HG03575 (cell line): ENCODE data around the gene CHST2.

Experiments used
- ATAC-seq: cut with Tn5 transposase; IDR thresholded peaks from one replicate; pipeline ENCODE4 v1.9.1; 2021; ENCODE audit not compliant: unreplicated experiment, insufficient number of reproducible peaks, low FRiP score; ENCODE audit errors: extremely low read depth

CHST2 gene

DNA sequence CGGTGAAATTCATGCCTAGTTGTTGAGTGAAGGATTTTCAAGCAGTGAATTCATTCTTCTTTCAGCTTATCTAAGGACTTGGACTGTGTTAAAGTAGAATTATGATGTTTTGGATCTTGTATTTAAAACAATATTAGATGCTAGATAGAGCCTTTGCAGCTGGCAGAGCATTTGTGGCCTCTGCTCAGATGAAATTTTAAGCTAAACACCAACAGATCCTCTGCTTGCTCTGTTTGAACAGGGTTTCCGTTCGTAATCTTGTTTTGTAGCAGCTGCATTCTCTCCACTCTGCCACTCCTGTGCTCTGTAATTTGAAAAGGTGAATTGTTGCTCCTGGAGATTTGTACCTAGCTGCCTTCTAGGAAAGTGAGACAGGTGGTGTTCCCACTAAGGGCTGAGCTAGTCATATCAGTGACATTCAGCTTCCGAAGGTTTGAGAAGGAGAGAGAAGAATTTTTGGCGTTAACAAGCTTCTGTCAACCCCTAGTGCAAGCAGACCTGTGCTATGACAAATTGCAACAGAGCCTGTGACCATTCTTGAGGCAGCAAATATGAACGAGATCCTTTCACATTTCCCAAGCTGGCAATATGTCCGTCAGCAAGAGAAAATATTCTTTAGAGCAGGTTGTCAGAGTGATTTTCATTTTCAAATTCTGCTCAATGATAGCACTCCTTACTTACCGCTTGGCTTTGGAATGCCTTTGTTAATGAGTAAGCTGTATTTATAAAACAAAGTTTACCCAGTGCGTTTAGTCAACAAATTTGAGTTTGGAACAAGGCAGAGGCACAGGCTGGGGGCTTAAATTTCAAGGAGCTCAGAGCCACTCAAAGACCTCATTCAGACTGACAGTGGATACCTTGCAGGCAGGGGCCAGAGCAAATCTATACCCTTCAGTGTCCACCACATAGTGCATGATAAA lies 5.3 kb downstream of the CHST2 start:
- ATAC-seq = no peak

DNA sequence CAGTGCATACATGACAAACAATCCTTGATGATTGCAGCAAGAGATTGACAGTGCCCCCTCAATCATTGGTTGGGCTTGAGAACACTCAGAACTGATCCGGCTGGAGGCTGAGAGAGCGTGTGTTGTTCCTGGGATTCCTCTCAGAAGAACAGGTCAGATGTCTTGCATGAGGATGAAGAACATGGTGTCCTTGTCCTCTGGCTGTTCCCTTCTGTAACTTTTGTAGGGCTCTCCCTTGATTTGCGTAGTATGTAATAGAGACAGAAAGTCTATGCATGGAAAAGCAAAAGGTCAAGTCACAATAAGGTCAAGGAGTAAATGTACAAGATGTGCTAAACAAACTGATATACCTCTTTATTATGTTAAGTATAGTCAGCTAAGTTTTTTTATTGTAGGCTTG lies 8.2 kb downstream of the CHST2 start:
- no peak for ATAC-seq

DNA sequence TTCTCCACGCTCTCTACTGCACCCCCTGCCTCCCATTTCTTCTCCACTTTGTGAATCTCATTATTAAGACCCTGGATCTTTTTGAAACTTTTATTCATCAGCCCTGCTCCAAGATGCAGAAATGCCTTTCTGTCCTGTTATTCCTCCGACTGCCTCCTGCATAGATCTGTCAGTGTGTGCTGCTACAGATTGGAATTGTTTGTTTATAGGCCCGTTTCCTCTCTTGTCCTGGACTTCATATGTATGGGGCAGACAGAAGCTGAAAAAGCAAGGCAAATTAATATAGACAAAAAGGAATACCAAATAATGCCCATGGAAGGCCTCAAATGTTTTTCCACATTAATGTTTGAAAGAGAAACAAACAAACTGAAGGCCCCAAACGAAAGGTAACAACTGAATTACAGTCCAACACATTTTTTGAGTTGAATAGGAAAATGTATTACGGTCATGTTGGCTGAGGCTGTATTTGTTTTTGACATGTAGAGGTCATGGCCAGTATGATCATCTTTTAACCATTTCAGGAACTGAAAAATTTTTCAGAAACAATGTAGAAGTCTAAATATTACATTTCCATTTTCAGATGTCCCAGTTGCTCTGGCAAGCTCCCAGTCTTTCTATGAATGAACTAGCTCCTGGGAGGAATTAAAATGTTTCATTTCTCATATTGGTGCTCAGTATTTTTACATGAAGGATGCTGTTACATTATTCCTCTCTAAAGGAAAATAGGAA lies 8.8 kb downstream of the CHST2 start:
- ATAC-seq = no peak

DNA sequence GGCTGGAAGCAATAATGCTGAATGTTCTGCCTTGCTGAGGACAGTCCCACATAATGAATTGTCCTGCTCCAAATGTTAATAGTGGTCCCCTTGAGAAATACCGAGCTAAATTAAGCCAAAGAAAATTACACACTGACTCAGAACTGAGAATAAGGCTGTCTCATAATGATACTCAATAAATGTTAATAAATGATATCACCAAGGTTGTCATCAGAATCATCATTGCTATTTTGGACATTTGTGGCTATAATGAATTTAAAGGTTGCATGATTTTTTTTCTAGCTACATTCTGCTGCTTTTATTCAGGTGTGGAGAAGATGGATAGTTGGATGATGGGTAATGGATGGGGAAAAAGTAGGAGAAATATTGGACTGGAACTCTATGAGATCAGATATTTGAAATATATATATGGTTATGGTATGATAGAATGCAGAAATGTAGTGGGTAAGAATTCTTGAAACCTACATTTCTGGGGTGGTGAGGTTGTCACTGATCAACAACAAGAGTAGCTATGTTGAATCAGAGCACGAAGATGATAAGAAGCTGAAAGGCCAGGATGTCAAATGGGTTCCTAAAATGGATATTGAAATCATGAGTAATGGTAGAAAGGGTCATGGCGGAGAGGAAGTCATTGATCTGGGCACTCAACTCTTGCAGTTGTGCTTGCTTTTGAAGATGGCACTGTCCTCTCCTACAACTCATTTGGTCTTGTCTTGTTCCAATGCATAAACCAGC lies 12.8 kb downstream of the CHST2 start:
- no peak for ATAC-seq

DNA sequence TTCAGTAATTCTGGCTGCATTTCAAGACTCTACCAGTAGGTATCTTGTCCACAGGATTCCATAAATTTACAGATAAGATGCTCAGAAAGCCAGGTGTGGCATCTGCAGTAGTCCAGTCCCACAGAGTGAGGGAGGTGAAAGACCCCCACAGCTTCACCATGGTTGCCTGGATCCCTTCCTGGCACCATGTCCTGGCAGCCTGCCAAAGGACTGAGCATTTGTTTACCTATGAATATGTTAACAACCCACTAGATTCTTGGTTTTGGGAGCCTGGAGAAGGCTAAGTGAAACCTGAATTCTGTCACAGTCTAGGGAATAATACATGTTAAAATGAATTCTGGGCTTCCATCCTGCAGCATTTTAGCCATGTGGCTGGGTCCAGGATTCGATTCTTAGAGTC lies 14.9 kb downstream of the CHST2 start:
- no peak for ATAC-seq

DNA sequence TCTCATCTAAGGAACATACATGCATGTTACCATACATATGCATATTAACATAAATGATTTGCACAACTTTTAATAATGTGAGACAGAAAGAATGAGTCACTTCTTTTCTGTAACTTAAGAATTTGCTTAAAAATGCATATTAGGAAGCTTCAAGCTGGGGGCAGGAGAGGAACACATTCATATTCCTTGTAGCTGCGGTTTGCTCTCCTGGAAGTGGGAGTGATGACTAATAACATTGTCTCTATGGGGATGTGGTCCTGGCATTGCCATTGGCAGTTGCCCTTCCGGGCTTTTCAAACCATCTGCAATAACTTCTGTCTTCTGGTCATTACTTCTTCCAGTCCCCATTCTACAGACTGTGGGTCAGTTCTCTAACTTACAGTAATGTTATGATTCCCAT lies 15.6 kb downstream of the CHST2 start:
- ATAC-seq = no peak

DNA sequence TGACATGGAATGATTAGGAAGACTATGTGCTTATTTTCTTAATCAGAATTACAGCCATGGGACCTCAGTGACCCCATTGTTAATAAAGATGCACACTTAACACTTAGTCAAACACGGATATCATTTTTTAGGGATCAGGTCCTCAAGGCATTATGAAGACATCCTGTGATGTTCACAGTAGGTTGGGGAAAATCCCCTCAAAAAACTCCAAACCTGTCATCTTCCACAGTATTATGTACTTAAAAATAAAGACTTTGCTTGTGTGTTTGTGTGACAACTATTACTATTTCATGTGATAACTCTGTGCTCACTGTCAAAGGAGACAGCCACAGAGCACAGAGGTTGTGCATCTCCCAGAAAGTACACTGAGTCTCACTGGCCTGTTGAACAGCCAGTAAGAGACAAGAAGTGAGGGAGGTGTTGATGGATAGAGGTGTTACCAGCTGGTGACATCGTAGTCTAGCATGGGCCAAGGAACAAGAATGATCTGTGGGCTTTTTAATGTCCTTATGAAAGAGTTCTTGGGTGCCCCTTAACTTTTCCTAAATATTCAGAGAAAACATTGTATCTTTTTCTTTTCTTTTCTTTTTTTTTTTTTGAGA lies 18.0 kb downstream of the CHST2 start:
- no peak for ATAC-seq

DNA sequence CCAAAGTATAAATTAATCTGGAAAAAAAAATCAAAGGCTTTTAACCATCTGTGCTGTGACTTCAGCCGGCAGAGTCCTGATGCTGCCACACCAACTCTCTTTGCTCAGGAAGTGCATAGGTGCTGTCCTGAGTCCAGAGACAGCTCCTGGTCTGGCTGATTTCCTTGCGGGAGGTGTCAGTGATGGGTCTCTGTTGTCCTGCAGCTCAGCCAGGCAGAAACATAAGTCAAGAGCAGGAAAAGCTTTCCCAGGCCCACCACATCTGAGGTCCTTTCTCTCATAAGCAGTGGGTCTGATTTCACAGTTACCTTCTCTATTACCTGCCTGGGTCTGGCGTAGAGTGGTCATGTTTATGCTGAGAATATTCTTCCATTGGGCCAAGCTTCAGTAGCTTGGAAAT lies 19.4 kb downstream of the CHST2 start:
- no peak for ATAC-seq

DNA sequence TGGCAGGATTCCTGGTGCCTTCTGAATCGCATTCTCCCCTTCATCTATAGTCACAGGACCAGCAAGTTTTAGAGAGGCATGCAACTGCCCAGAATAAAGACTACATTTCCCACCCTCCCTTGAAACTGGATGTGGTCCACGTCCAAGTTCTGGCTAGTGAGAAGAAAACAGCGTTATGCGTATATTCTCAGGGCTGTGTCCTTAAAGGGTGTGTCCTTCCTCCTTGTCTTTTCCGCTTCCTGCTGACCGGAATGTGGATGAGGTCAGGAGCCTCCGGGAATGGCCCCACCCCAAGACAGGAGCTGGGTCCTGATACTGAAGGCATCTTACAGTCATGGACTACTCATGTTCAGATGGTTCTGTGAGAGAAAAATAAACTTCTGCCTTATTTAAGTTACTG lies 20.2 kb downstream of the CHST2 start:
- ATAC-seq = no peak

DNA sequence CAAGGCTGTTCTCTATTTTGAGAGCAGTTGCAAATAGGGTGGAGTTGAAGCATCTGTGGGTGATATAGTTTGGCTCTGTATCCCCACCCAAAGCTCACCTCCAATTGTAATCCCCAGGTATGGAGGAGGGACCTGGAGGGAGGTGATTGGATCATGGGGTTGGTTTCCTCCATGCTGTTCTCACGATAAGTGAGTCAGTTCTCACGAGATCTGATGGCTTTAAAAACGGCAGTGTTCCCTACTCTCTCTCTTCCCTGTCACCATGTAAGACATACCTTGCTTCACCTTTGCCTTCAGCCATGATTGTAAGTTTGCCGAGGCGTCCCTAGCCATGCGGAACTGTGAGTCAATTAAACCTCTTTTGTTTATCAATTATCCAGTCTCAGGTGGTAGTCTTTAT lies 21.0 kb downstream of the CHST2 start:
- ATAC-seq = no peak

DNA sequence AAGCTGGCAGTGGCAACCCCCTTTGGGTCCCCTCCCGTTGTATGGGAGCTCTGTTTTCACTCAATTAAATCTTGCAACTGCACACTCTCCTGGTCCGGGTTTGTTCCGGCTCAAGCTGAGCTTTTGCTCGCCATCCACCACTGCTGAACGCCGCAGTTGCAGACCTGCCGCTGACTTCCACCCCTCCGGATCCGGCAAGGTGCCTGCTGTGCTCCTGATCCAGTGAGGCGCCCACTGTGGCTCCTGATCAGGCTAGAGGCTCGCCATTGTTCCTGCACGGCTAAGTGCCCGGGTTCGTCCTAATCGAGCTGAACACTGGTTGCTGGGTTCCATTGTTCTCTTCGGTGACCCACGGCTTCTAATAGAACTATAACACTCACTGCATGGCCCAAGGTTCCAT lies 22.8 kb downstream of the CHST2 start:
- ATAC-seq = no peak

DNA sequence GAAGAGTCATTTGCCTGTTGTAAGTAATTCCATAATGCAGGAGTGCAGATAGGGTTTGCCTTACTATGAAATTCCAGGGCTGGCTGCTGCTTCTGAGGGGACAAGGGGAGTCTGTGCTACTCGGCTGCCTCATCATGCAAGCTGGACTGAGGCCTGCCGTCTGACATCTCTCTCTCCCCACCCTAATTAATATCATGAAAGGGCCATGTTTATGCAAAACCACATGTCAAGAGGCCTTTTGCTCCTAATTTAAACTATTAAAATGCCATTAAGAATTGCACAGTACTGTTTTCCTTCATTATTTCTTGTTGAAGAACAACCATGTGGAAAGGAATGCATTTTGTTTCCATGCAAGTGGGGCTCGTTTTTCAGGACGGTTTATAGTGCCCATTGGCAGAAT lies 26.3 kb downstream of the CHST2 start:
- ATAC-seq = no peak

DNA sequence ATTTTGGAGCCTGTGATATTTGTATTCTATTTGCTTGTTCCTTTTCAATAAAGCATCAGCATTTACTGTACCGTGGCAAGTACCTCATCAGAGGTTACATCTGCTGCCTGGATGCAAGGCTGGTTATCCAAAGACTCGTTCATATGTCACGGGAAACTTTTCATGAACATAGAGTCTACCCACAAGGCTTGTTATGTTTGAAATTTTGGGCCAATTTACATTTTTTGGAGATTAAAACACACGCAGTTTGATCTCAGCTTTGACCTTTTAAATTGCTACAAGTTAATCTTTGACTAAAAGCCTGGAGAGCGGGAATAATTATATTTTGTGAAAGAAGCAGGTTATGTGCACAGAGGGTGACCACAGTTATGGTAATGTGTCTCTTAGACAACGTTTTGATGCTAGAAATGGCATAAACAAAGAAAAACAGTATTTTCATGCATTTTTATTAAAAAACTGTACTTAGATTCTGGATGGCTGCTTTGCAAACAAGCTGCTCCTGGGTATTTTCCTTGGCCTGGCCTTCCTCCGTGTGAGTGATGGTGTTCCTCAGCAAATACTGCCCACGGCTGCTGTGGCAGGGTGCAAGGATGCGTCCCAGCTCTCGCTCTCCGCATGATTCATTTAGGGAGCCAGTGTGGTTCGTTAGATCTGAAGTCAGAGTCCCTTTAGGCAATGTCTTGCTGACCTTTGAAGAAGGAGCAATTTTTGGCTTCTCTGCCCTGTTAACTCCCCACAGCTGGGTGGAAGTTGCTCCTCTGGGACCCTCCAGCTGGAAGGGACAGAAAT lies 27.1 kb downstream of the CHST2 start:
- no peak for ATAC-seq

DNA sequence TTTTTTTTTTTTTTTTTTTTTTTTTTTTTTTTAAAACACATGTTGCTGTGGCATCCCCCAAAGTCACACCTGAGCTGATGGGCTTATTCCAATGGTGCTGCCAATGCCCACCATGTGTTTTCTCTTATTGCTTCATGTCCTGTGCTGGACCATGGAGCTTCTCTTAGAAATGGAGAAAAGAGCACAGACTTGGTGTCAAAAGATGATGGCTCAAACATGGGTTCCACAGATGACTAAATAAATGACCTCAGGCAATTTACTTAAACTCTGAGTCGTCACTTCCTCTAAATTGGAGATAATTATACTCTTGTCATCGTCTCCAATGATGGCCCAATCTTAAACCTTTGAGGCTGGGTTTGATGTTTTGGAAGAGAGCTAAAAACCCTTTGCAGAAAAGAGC lies 28.1 kb downstream of the CHST2 start:
- ATAC-seq = no peak

DNA sequence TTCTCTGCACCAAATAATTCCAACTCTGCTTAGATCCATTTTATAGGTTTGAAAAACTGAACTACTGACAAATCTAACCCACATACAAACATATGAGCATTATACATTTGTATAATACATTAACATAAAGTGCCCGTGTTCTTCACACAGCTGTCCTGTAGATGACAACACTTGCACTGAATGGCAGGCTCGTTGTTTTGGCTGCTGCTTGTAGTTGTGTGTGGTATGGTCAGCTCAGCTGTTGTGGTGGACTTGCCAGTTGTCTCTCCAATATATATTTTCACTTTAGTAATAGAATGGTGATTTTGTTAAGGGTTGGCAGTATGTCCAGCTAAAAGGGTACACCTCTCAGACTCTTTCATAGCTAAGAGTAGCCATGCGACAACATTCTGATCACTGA lies 30.5 kb downstream of the CHST2 start:
- ATAC-seq = no peak

DNA sequence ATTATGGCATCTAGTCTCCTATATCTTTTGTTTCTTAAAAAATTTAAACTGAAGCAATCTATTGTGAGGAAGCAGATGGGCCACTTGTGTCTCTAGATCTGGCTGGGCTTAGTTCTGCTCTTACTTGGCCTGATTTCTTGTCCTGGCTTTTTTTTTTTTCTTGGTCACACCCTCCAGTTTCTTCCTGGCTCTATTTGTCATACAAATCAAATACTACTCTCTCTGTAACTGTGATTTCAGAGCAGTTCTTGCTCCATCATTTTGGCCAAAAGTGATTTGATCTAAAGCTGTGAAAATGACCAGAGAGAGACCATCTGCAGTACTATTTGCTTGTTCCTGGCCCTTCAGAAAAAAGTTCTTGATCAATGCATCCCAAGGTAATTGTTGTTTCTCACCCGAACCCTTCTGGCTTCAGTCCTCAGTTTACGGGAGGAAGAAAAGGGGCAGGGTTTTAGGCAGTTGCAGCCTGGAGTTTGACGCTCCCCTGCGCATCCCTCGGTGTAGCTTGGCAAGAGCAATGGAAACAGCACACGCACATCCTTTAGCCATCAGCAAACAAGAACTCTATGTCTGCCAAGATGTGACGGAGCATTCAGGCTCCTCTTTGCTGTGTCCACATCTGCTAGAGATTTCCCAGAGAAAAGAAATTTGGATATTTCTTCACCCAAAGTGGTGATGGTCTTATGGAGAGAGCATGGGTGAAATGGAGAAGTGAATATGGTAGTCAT lies 31.6 kb downstream of the CHST2 start:
- ATAC-seq = no peak

DNA sequence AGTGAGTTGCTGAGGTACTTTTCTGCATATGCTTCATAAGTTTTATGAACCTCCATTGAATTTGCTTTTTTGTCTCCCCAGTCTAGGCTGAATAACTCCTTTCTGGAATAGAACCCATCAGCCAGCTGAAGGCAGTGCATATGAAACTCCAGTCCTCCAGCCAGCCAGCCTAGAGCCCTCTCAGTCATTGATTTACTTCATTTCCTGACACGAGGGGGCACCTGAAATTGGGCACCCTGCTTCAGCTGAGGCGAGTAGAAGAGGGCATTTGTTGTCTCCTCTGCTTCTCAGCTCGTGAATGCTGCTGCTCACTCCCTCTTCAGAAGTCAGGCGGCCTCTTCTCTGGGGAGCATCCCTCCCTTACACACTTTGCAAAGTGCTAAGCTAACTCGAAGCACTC lies 32.5 kb downstream of the CHST2 start:
- ATAC-seq = no peak

DNA sequence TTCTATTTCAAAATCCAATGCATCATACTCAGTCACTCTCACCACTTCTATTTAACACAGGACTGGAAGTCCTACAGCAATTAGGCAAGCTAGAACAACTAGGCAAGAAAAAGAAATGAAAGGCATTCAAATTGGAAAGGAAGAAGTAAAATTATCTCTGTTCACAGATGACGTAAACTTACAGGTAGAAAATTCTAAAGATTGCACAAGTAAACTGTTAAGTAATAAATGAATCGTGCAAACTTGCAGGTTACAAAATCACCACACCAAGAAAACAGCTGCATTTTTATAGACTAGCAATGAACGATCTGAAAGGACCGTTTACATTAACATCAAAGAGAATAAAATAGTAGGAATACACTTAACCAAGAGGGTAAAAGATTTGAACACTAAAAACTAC lies 36.2 kb downstream of the CHST2 start:
- no peak for ATAC-seq
